CD14-positive monocyte (primary cell): Measurements from ENCODE around the gene ZNF493. TPM values are rescaled to one million over a fixed set of nuclear protein-coding genes. Genes with fewer than 3 reads are reported as not detected.

Source experiments
- DNase-seq, 3 donors: peaks; one replicate each; pipeline ENCODE4 v3.0.0-alpha.2; 2011 to 2022
- H2AFZ ChIP-seq: 2 replicates; pipeline ENCODE4 v1.6.0; 2012; ENCODE audit warnings: mild to moderate bottlenecking, low read depth, low read length, inconsistent platforms; ENCODE audit not compliant: insufficient read depth, poor library complexity, severe bottlenecking
- H3K27ac ChIP-seq, 2 donors: 1 replicate in 1 of 2; 2 replicates in 1 of 2; pipeline ENCODE4 v1.5.1; 2012 to 2013; ENCODE audit warnings: low read length in 2 of 2, control low read depth in 1 of 2, inconsistent platforms in 1 of 2, low read depth in 1 of 2, mild to moderate bottlenecking in 1 of 2
- H3K27me3 ChIP-seq, 2 donors: one replicate each; pipeline versions ENCODE4 v1.6.0 to v1.6.1; 2011 to 2013; ENCODE audit warnings: low read length in 2 of 2; ENCODE audit not compliant: control insufficient read depth in 2 of 2, insufficient read depth in 2 of 2
- H3K36me3 ChIP-seq, 2 donors: replicated peaks in 1 of 2; 1 replicate in 1 of 2; 2 replicates in 1 of 2; pipeline versions ENCODE4 v1.5.1 to v1.6.1; 2012 to 2013; ENCODE audit warnings: low read length in 2 of 2, control low read depth in 1 of 2, inconsistent platforms in 1 of 2, mild to moderate bottlenecking in 1 of 2; ENCODE audit not compliant: insufficient read depth in 2 of 2, control insufficient read depth in 1 of 2
- H3K4me1 ChIP-seq, 2 donors: 1 replicate in 1 of 2; 2 replicates in 1 of 2; pipeline versions ENCODE4 v1.5.1 to v1.6.1; 2012 to 2013; ENCODE audit warnings: low read length in 2 of 2, control low read depth in 1 of 2, inconsistent platforms in 1 of 2, mild to moderate bottlenecking in 1 of 2, moderate library complexity in 1 of 2; ENCODE audit not compliant: insufficient read depth in 2 of 2, control insufficient read depth in 1 of 2
- H3K4me2 ChIP-seq: replicated peaks from 2 replicates; pipeline ENCODE3; 2012; ENCODE audit warnings: low read length, moderate library complexity, mild to moderate bottlenecking; ENCODE audit not compliant: poor library complexity, severe bottlenecking; ENCODE audit errors: extremely low read depth
- H3K4me3 ChIP-seq, 3 experiments: fragments of 200-600 bp in 1 of 3; sonication (generic) in 1 of 3; replicated peaks in 1 of 3; 1 replicate in 2 of 3; 2 replicates in 1 of 3; pipeline ENCODE4 v1.5.1; 2011 to 2013; ENCODE audit warnings: low read length in 3 of 3, mild to moderate bottlenecking in 3 of 3, control low read depth in 2 of 3, low read depth in 2 of 3, inconsistent platforms in 1 of 3, moderate library complexity in 1 of 3
- H3K79me2 ChIP-seq: 2 replicates; pipeline ENCODE4 v1.6.0; 2012; ENCODE audit warnings: mild to moderate bottlenecking, control low read depth, inconsistent platforms, low read length, moderate library complexity; ENCODE audit not compliant: insufficient read depth
- H3K9ac ChIP-seq: 2 replicates; pipeline ENCODE4 v1.6.0; 2017; ENCODE audit warnings: low read length, mild to moderate bottlenecking; ENCODE audit not compliant: insufficient read depth, poor library complexity, severe bottlenecking
- H3K9me3 ChIP-seq, 2 donors: replicated peaks in 1 of 2; 1 replicate in 1 of 2; 2 replicates in 1 of 2; pipeline versions ENCODE4 v1.5.1 to v1.6.1; 2012 to 2013; ENCODE audit warnings: low read length in 2 of 2, control low read depth in 1 of 2; ENCODE audit not compliant: control insufficient read depth in 1 of 2, insufficient read depth in 1 of 2
- H4K20me1 ChIP-seq: 2 replicates; pipeline ENCODE4 v1.6.0; 2012; ENCODE audit warnings: mild to moderate bottlenecking, low read length, control low read depth, moderate library complexity; ENCODE audit not compliant: insufficient read depth
- H3K27ac Mint-ChIP-seq, 7 donors: one replicate each; pipeline ENCODE4 v1.8.0; 2020; ENCODE audit warnings: mild to moderate bottlenecking in 7 of 7, mixed read lengths in 7 of 7, moderate library complexity in 6 of 7, inconsistent platforms in 2 of 7
- H3K27me3 Mint-ChIP-seq, 3 donors: one replicate each; pipeline ENCODE4 v1.8.0; 2021 to 2022; ENCODE audit warnings: low read depth in 3 of 3, mild to moderate bottlenecking in 3 of 3, mixed read lengths in 3 of 3, moderate library complexity in 3 of 3, inconsistent platforms in 1 of 3
- H3K36me3 Mint-ChIP-seq, 2 donors: one replicate each; pipeline ENCODE4 v1.8.0; 2020; ENCODE audit warnings: mixed read lengths in 2 of 2, inconsistent platforms in 1 of 2, mild to moderate bottlenecking in 1 of 2
- H3K4me1 Mint-ChIP-seq: one replicate; pipeline ENCODE4 v1.8.0; 2020; ENCODE audit warnings: mild to moderate bottlenecking, mixed read lengths
- H3K4me3 Mint-ChIP-seq, 2 donors: one replicate each; pipeline ENCODE4 v1.8.0; 2020; ENCODE audit warnings: mild to moderate bottlenecking in 2 of 2, mixed read lengths in 2 of 2, moderate library complexity in 1 of 2
- H3K9me3 Mint-ChIP-seq, 7 donors: one replicate each; pipeline ENCODE4 v1.8.0; 2020 to 2022; ENCODE audit warnings: mixed read lengths in 7 of 7, mild to moderate bottlenecking in 6 of 7, moderate library complexity in 6 of 7, inconsistent platforms in 2 of 7
- WGBS: methylation state at CpG from one replicate; pipeline ENCODE4 v1.1.5; 2013; ENCODE audit warnings: missing lambda C conversion rate; ENCODE audit not compliant: insufficient coverage; 5-methylcytosine and 5-hydroxymethylcytosine counted together
- intact Hi-C, 2 donors: fragments of 100-400 bp; cut with micrococcal nuclease; formaldehyde crosslinking; loops; one replicate each; pipeline versions ENCODE4 v1.15.0 to v1.15.1; 2023
- polyA plus RNA-seq, 3 donors: library from polyadenylated mRNA; depleted of rRNA in 1 of 3; unstranded in 2 of 3; stranded (reverse) in 1 of 3; fragments of 300-500 nt in 2 of 3; fragments of >200 nt in 1 of 3; fragmentation: Illumina TruSeq in 2 of 3; gene quantifications; 1 replicate in 2 of 3; 2 replicates in 1 of 3; pipeline ENCODE4 v1.2.3, GENCODE V29; 2012 to 2021
- TF ChIP-seq, protein P1 (sequence below): fragments of 200-600 bp; IDR thresholded peaks from one replicate; pipeline ENCODE4 v1.8.0; 2022; ENCODE audit warnings: antibody characterized with exemption, mild to moderate bottlenecking

The ZNF493 gene
- polyA plus RNA-seq, 3 donors = 2.1 to 3.5 (median 2.6) TPM

GRCh38 chr19:21398851-21399250 is 1.9 kb downstream of the ZNF493 start:
- no peak overlapping the region for H3K4me3 Mint-ChIP-seq

GRCh38 chr19:21402303-21402985 is 5.5 kb downstream of the ZNF493 start:
- H2AFZ ChIP-seq = no peak overlapping the region
- peaks cover 7% of the 10 kb centered on the region in 2 donors for H3K4me1 ChIP-seq
- Mint-ChIP-seq H3K4me3 (no peak overlapping the region), H3K9me3 (peaks cover 19 to 69% (median 62%) of the 10 kb centered on the region in 7 donors), H3K36me3 (peaks cover 50 to 81% of the 10 kb centered on the region in 2 donors), H3K4me1 (peaks cover 8% of the 10 kb centered on the region), H3K27me3 (peaks cover 0 to 1% (median 0%) of the 10 kb centered on the region in 3 donors), H3K27ac (no peak overlapping the region)
- no peaks in the 10 kb centered on the region for H3K27me3 ChIP-seq
- H3K4me2 ChIP-seq = no peak overlapping the region
- DNase-seq = no peak
- no peak overlapping the region for H3K9ac ChIP-seq
- intact Hi-C loops = no loop called here
- TF ChIP-seq, protein P1, sequence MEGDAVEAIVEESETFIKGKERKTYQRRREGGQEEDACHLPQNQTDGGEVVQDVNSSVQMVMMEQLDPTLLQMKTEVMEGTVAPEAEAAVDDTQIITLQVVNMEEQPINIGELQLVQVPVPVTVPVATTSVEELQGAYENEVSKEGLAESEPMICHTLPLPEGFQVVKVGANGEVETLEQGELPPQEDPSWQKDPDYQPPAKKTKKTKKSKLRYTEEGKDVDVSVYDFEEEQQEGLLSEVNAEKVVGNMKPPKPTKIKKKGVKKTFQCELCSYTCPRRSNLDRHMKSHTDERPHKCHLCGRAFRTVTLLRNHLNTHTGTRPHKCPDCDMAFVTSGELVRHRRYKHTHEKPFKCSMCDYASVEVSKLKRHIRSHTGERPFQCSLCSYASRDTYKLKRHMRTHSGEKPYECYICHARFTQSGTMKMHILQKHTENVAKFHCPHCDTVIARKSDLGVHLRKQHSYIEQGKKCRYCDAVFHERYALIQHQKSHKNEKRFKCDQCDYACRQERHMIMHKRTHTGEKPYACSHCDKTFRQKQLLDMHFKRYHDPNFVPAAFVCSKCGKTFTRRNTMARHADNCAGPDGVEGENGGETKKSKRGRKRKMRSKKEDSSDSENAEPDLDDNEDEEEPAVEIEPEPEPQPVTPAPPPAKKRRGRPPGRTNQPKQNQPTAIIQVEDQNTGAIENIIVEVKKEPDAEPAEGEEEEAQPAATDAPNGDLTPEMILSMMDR = no peak
- H3K79me2 ChIP-seq = peaks cover 42% of the 10 kb centered on the region
- H3K9me3 ChIP-seq = peaks cover 39 to 64% of the 10 kb centered on the region in 2 donors
- no peak overlapping the region for H3K27ac ChIP-seq
- no CpG with 5 or more reads among the region's 1 CpG for whole genome bisulfite sequencing
- no peak overlapping the region for H3K4me3 ChIP-seq
- H3K36me3 ChIP-seq = peaks cover 24 to 70% of the 10 kb centered on the region in 2 donors
- no peaks in the 10 kb centered on the region for H4K20me1 ChIP-seq

More at GRCh38 chr19:21398851-21399250, 1.9 kb downstream of the ZNF493 start:
- Histone ChIP-seq H3K27me3 (no peaks in the 10 kb centered on the region), H3K4me2 (no peak overlapping the region), H3K9me3 (peaks cover 50 to 51% of the 10 kb centered on the region in 2 donors), H3K27ac (no peak overlapping the region), H2AFZ (no peak overlapping the region), H3K36me3 (peaks cover 13 to 39% of the 10 kb centered on the region in 2 donors), H3K79me2 (peaks cover 47% of the 10 kb centered on the region), H3K9ac (no peak overlapping the region), H3K4me1 (peaks cover 9 to 14% of the 10 kb centered on the region in 2 donors), H4K20me1 (no peaks in the 10 kb centered on the region), H3K4me3 (peak overlapping the region in 1 of 3 experiments; percentile 91)
- WGBS = 100% methylated on average over 4 of the region's 5 CpGs
- TF ChIP-seq, protein P1 = no peak
- peaks cover 23 to 76% (median 67%) of the 10 kb centered on the region in 7 donors for H3K9me3 Mint-ChIP-seq
- intact Hi-C loops = no loop called here
- H3K27ac Mint-ChIP-seq = no peak overlapping the region
- H3K27me3 Mint-ChIP-seq = peaks cover 0 to 1% (median 0%) of the 10 kb centered on the region in 3 donors
- peaks cover 30 to 47% of the 10 kb centered on the region in 2 donors for H3K36me3 Mint-ChIP-seq
- peaks cover 14% of the 10 kb centered on the region for H3K4me1 Mint-ChIP-seq
- no peak for DNase-seq
